D721Med (cell line): ENCODE measurements around the gene AGPAT2.

Experiments
- DNase-seq: peaks from one replicate; pipeline ENCODE4 v3.0.0; 2011; ENCODE audit warnings: low spot score; ENCODE audit not compliant: insufficient read length
- FAIRE-seq: peaks from 2 replicates; lab custom pipeline; 2011; peaks lifted over from hg19 to GRCh38; lab: Jason Lieb, UNC
- TF ChIP-seq, protein P1 (sequence below): IDR thresholded peaks from 2 replicates; pipeline ENCODE4 v1.5.1; 2012; ENCODE audit warnings: mild to moderate bottlenecking, control low read depth; ENCODE audit not compliant: insufficient read depth; ENCODE audit errors: missing control alignments

AGPAT2 gene

DNA sequence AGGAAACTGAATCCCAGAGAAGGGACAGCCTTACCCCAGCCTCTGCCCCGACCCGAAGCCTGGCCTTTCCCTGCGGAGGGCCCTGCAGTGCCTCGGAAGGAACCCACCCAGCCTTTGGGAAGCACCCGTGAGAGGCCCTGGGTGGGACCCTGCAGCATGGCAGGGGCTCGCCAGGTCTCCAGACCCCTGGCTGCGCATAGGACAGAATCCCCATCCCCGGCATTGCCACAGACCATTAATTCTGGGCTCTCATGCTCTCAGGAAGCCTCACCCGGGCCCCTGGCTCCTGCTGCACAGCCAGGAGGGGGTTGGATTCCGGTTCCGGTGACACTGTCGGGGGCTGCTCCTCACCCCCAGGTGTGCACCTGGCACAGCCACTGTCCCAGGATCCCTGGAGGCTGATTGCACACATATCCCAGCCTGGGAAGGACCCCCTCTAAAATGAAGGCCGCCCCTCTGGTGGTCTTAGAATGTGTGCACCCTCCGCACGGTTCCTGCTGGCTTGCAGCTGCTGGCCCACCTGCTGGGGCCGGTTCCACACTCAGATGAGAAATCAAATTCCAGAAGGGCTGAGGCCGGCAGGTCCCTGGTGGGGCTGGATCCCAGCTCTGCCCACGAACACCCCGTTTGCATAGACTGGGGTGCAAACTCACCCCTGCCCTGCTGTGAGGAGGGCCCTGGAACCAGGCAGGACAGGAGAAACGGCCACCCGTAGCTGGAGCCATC is 19.9 kb downstream of the AGPAT2 start:
- TF ChIP-seq, protein P1, sequence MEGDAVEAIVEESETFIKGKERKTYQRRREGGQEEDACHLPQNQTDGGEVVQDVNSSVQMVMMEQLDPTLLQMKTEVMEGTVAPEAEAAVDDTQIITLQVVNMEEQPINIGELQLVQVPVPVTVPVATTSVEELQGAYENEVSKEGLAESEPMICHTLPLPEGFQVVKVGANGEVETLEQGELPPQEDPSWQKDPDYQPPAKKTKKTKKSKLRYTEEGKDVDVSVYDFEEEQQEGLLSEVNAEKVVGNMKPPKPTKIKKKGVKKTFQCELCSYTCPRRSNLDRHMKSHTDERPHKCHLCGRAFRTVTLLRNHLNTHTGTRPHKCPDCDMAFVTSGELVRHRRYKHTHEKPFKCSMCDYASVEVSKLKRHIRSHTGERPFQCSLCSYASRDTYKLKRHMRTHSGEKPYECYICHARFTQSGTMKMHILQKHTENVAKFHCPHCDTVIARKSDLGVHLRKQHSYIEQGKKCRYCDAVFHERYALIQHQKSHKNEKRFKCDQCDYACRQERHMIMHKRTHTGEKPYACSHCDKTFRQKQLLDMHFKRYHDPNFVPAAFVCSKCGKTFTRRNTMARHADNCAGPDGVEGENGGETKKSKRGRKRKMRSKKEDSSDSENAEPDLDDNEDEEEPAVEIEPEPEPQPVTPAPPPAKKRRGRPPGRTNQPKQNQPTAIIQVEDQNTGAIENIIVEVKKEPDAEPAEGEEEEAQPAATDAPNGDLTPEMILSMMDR, result no peak
- DNase-seq (no peak), FAIRE-seq (no peak)

DNA sequence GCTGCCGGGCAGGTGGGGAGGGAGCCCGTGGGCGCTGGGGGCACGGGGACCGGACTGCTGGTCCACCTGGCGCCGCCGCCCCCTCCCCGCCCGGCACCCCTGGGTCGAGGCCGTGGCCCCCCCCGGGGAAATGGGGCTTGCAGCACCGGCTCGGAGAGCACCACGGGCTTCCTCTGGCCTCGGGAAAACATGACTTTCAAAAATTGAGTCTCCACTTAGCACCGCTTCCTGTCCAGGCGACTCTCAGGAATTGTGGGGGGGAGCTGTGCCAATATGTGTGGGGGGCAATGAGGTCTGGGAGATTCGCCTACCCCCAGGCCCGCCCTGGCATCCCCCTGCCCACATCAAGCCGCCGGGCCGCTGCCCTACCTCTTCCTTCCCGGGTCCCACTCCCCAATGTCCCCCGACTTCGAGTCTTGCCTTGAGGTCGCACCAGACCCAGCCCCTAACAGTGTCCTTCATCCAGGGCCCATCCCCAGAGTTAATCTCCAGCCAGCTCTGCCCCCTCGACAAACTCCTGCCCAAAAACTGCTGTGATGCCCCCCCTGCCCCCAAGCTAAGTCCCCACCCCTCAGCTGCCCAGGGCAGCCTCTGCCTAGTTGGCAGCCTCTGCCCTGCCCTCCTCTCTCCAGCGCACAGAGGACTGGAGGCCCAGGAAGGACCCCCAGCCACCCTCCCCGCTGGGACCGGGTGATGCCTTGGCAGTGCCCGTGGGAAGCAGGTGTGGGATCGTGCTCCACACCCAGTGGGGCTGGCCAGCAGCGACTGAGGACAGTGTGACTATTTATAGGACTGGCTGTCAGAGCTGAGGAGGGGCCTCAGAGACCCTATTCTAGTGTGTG is 20.7 kb downstream of the AGPAT2 start:
- FAIRE-seq (no peak), DNase-seq (no peak)
- TF ChIP-seq, protein P1, result no peak

DNA sequence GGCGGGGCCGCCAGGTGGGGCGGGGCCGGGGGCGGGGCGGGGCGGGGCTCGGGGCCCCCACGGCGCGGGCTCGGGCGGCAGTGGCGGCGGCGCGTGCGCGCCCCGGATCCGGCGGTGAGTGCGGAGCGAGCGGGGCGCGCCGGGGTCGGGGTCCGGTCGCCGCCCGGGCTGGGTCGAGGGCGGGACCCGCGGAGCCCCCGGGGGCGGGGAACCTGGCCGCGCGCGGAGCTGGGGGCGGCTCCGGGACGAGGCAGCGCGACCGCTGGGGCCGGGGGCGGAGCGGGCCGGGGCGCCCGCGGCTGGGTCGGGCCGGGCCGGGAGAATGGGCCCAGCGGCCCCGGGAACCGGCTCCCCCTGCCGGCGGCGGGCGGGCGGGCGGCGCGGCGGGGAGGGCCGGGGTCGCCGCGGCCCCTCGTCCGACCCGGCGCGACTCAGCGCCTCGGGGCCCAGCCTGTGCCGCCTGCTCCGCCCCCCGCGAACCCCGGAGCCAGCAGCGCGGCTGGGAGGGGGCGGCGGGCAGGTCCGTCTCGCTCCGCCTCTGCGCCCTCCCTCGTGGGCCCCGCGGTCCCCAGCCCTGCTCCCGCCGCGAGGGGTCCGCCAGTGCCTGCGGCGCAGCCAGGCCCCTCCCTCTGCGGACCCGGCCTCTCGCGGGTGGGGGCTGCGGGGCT is 21.4 kb downstream of the AGPAT2 start:
- DNase-seq (peak; percentile 82), FAIRE-seq (no peak)
- TF ChIP-seq, protein P1, result no peak

DNA sequence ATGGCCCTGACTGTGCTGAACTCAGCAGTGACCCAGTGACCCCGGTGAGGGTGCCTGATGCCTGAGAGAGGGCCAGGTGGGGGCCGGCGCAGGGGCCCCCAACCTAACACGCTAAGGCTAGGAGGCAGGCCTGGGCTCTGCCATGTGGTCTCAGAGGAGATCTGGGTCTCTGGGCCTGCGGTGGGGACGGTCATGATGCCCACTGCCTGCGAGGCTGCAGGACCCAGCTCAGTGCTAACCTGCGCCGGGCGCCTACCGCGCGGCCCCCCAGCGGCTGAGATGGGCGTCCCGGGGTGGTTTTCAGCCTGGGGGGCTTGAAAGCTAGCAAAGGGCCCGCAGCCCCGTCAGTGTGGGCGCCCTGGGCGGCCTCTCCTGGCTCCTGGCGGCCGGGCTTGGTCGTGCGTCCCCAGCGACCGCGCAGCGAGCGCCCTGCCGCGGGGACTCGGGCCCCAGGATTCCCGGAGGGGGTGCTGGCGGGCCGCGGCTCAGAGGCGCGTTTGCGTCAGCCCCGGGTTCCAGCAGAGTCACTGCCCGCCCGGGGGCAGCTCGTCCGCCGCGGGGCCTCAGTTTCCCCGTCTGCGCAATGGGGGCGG is 22.1 kb downstream of the AGPAT2 start:
- FAIRE-seq, result no peak
- peak; percentile 71 for DNase-seq
- TF ChIP-seq, protein P1, result no peak

DNA sequence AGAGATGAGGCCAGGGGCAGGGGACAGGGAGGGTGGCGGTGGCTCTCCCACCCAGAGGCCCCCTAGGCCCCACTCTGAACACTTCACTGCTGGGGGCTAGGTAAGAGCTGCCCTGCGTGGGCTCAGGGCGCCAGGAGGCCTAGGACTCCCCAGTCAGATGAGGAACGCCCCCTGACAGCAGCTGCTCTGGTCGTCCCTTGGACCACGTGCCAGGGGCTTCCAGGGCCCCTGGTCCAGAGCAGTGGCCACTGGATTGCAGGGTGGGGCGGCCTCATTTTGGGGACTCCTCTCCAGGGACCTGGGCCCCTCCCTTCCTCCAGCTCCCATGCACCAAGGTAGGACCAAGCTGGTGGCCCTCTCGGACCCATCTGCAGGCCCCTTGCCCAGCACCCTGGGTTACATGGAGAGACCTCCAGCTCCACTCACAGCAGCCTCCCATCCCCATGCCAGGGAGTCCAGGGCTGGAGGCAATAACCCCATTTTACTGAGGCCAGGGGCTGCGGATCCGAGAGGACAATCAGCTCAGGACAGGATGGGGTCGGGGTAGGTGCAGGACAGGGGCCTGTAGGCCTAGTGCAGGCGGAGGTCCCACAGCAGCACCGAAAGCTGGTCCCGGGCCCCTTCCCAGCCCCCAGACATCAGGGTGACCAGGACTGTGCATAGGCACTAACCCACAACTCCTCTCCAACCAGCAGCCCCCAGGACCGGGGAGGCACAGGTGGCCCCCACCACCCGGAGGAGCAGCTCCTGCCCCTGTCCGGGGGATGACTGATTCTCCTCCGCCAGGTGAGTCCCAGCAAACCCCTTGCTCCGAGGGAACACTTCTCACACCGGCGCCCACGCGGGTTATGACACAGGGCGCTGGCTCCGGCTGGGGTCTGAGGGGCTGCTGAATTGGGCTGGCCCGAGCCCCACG is 23.0 kb downstream of the AGPAT2 start:
- no peak for DNase-seq
- FAIRE-seq, result no peak
- TF ChIP-seq, protein P1, result no peak
